Stimulated activated CD8-positive, alpha-beta memory T cell treated with anti-CD3 and anti-CD28 coated beads, Interleukin-15, amount 100 ng/mL, for 1 hour (primary cell): ENCODE data around the gene PRPF31.

Experiments used
- DNase-seq: peaks from one replicate; pipeline ENCODE4 v3.0.0-alpha.2; 2020; ENCODE audit warnings: low read depth

Gene PRPF31

DNA sequence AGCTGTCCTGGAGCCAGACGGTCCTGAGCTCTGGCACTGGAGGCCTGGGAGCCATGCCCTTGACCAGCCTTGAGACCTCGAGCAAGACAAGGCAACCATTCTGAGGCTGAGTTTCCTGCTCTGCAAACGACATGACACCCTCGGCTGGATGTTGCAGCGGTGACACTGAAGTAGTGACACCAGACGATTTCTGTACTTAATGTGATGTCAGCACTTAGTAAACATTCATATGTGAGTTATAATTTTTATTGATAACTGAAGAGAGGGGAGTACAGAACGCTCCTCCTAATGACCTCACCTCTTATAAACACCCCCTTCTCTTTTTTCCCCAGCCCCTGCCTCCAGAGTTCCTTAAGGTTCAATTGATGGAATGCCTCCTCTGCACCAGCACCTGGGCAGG lies 7.1 kb upstream of the PRPF31 start:
- DNase-seq = no peak

DNA sequence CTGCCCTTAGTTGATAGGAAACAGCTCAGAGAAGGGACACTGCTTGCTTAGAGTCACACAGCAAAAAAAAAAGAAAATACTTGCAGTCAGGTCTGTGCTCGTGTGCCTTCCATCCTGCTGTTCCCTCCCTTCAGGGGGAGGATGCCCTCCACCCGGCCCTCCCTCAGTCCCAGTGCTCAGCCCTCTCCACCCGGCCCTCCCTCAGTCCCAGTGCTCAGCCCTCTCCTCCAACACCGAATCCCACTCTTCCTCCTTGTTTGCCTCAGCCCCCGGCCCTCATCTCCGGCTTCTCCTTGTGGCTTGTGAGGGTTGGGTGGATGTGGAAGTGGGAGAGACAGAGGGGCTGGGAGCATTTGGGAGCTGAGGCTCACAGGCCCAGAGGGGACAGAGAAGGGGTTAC lies 5.9 kb upstream of the PRPF31 start:
- DNase-seq = no peak

DNA sequence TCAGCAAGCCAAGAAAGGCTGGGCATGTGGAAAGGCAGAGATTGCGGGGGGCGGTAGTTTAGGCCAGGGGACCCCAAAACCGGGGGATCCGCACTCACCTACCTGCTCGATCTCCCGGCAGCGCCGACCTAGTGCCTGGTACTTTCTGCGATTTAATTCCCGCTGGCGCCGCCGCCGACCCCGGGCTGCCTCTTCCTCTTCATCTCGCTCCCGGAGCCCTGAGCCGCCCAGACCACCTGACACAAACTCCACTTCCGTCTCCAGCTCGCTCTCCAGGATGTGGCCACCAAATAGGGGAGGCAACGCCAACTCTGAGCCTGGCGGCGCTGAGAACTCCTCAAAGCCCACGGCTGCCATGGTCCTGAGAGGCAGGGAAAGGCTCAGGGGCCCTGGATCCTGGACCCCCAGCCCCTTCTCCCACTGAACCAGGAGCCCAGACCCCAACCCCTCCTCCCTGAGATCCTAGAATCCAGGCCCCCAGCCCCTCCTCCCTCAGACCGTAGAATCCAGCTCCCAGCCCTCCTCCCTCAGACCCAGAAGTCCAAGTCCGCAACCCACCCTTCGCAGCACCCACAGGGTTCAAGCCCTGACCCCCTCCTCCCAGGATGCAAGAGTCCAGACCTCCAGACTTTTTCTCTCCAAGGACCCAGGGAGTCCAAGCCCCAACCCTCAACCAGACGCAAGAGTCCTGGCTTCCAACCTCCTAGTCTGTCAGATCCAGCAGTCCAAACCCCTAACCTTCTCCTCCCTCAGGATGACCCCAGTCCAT lies 1.0 kb upstream of the PRPF31 start:
- DNase-seq = no peak

GRCh38 chr19:54121259-54121658 lies 5.7 kb downstream of the PRPF31 start:
- DNase-seq = no peak

- DNase-seq = no peak
Measured at GRCh38 chr19:54123682-54124081, 8.1 kb downstream of the PRPF31 start.

DNA sequence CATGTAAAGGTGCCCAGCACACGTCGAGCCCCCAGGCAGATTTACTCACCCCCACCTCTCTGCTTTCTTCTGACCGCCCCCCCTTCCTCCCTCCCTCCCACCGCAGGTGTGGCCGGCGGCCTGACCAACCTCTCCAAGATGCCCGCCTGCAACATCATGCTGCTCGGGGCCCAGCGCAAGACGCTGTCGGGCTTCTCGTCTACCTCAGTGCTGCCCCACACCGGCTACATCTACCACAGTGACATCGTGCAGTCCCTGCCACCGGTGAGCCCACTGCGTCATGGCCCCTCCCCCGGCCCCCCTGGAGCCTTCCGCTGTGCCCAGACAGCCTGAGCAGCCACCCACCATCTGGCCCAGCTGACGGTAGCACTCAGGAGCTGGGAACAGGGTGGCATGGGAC lies 8.8 kb downstream of the PRPF31 start:
- no peak for DNase-seq

DNA sequence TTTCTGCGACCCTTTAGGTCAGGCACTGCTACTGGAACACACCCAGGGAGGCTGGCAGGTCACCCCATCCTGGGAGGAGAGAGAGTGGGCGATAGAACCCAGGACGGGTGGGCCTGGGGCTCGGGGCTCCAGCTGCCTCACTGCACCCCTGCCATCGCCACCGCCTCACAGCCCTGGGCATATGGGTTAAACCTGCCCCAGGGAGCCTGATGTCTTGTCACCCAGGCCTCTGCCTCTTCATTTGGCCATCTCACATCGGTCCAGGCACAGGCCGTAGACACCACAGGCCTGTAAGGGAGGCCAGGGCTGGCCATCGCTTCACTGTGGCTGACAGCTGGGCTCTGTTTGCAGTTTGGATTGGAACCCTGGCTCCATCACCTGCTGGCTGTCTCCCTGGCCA lies 10.2 kb downstream of the PRPF31 start:
- DNase-seq = no peak

GRCh38 chr19:54127688-54128440 lies 12.3 kb downstream of the PRPF31 start:
- DNase-seq = no peak

DNA sequence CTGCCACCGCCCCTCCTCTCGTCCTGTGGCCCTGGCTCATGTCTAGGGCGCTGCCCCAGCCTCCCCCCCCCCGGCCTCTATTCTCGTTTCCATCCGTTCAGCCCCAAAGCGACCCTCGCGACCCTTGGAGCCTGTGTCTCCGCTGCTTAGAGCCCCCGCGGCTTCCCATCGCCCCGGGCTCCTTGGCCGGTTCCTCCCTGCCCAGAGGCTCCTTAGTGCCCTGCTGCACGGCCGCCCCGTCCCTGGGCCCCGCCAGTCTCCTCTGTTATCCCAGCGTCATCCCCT lies 12.8 kb downstream of the PRPF31 start:
- DNase-seq = no peak

GRCh38 chr19:54128796-54129616 lies 13.5 kb downstream of the PRPF31 start:
- no peak for DNase-seq

GRCh38 chr19:54129617-54129996 lies 14.1 kb downstream of the PRPF31 start:
- DNase-seq = no peak

GRCh38 chr19:54133312-54133956 lies 17.9 kb downstream of the PRPF31 start:
- no peak for DNase-seq

DNA sequence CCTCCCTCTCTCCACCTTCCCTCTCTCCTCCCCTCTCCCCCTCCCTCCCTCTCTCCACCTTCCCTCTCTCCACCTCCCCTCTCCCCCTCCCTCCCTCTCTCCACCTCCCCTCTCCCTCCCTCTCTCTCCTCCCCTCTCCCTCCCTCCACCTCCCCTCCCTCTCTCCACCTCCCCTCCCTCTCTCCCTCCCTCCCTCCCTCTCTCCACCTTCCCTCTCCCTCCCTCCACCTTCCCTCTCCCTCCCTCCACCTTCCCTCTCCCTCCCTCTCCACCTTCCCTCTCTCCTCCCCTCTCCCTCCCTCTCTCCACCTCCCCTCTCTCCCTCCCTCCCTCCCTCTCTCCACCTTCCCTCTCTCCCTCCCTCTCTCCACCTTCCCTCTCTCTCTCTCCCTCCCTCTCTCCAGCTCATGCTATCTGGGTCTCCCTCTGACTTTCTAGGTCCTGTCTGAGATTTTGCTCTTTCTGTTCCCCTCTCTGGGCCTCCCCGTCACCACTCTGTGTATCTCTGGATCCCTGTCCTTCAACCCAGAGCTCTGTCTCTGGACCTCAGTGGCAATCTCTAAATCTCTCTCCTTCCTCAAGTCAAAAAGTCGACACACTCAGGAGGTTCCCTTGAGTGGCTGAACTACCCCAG lies 18.5 kb downstream of the PRPF31 start:
- DNase-seq = no peak

DNA sequence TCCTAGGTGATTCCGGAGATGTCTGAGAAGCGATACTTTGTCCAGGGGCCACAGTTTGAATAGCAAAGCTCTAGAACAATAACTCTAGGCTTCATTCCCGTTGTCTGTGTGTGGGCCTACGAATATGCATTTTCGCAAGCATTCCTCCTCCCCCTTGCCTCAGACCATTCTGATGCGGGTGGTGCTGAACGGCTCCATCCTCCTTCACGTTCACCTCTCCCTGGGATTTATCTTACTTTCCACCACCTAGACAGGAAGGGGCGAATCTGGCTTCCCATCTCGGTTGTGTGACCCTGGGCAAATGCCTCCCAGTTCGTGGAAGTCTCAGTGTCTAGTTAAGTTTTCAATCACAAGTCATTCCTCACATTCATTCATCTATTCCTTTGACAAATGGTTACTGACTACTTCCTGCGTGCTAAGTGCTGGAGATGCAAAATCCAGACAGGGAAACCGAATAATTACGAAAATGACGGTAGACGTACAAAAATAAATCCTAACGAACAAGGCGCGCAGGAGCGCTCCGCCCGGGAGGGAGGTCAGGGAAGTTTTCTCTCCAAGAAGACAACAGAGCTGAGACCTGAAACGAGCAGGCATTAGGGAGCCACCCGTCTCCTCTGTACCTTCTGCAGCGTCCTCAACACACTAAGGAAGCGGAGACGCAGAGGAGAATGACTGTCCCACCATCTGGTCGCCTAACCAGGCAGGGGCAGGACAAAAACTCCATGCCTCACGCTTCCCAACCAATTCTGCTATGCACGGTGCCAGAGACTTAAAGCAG lies 20.7 kb downstream of the PRPF31 start:
- no peak for DNase-seq

DNA sequence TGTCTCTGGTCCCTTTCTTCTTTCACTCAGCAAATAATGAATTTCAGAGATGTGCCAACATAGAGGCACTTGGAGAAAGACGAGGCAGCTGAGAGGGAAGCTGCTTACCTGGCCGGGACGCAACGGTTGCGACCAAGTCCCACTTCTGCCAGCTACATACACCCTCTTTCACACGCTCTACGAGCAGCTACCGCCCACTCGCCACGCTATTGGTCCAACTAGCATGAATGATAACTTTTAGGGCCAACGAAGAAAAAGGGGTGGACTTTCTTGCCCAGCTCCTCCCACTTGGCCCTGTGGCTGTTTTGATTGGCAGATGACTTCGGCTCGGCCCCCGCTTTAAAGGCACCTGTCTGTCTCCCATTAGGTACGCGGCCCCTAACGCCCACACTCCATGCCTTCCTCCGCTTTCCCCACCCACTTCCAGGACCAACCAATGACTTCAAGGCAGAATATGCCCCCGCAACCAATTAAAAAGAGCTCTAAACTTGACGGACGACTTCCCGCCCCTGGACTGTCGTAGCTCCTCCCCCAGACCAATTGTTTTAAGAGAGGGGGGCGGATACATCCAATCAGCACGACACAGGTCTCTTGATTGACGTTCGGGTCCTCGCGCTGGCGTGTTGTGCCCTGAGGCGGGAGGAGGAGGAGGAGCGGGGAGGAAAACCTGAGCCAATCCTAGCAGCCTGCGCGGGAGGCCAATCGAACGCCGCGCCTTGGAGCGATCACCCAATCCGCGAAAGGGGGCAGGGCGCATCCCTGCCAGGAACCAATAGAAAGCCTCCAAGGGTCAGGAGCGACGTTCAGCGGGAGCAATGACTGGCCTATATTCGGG lies 21.5 kb downstream of the PRPF31 start:
- DNase-seq = peak; percentile 96

DNA sequence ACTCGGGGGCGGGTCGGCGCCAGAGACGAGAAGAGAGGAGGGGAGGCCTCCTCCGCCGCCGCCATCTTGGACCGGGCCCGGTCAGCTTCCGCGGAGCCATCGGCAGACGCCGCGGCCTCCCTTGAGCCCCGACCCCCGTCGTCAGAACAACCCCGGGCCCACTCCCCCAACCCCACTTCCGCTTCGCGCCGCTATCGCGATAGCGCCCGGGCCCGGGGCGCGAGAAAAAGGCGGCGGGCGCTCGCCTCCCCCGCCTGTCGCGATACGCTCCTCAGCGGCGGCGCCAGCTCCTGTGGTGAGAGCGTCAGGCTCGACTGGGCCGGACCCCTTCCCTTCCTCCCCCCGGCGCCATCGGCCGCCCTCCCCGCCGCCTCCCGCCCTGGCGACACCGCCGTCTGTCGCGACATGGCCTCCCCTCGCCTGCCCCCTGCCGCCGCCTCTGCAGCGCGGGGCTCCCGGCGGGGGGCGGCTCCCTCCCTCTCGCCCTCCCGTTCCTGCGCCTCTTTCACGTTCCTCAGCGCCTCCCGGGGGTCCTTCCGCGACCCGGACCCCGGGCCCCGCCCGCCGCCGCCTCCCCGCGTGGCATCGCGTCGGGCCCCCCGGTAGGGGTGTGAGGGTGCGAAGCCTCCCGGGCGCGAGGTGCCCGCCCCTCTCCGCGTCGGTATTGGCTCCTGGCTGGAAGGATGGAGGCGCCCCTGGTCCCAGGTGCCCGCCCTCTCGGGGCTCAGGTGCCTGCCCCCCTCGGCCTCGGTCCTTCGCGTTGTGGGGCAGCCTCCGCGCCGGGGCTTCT lies 22.3 kb downstream of the PRPF31 start, which contains the start of gene CNOT3:
TSS of gene CNOT3 (plus strand) at position 64 of the 790 bp plus-strand sequence. CDS start 5,217 bp downstream, outside the sequence.
- DNase-seq = no peak

- DNase-seq = no peak
Measured at GRCh38 chr19:54138489-54139256, 23.1 kb downstream of the PRPF31 start.

GRCh38 chr19:54141356-54141755 lies 25.8 kb downstream of the PRPF31 start:
- DNase-seq = no peak
